CD4-positive, alpha-beta T cell treated with Interleukin-6 for 4 hours (primary cell): ENCODE results near the gene TMEM132C.
"Not testable (repeated sequence)": the region's sequence is repeated elsewhere in the genome, so short reads cannot be mapped to it uniquely, and the experiment has no call there.

Experiments used
- DNase-seq: peaks from one replicate; pipeline ENCODE4 v3.0.0-alpha.2; 2020; ENCODE audit warnings: mixed read lengths

TMEM132C gene

GRCh38 chr12:128571906-128572810, 305.2 kb downstream of the TMEM132C start:
- DNase-seq, result no peak

- DNase-seq, result no peak
Observed at GRCh38 chr12:128573907-128574306, 306.9 kb downstream of the TMEM132C start.

GRCh38 chr12:128578045-128578444, 311.1 kb downstream of the TMEM132C start:
- no peak for DNase-seq

- DNase-seq, result no peak
Observed at GRCh38 chr12:128581321-128581761, 314.4 kb downstream of the TMEM132C start.

- DNase-seq, result no peak
Observed at GRCh38 chr12:128583453-128583852, 316.5 kb downstream of the TMEM132C start.

GRCh38 chr12:128586451-128587029, 319.6 kb downstream of the TMEM132C start:
- no peak for DNase-seq

GRCh38 chr12:128587918-128588317, 320.9 kb downstream of the TMEM132C start:
- no peak for DNase-seq

GRCh38 chr12:128592220-128592744, 325.3 kb downstream of the TMEM132C start:
- no peak for DNase-seq

- no peak for DNase-seq
Observed at GRCh38 chr12:128594521-128594920, 327.6 kb downstream of the TMEM132C start.

GRCh38 chr12:128595609-128596008, 328.6 kb downstream of the TMEM132C start:
- no peak for DNase-seq

GRCh38 chr12:128600886-128601285, 333.9 kb downstream of the TMEM132C start:
- no peak for DNase-seq

GRCh38 chr12:128603573-128604115, 336.7 kb downstream of the TMEM132C start:
- no peak for DNase-seq

GRCh38 chr12:128604219-128604618, 337.2 kb downstream of the TMEM132C start:
- DNase-seq, result not testable (repeated sequence)

- DNase-seq, result no peak
Observed at GRCh38 chr12:128606051-128606450, 339.1 kb downstream of the TMEM132C start.

GRCh38 chr12:128606538-128606937, 339.6 kb downstream of the TMEM132C start:
- DNase-seq, result no peak

GRCh38 chr12:128606970-128607369, 340.0 kb downstream of the TMEM132C start:
- DNase-seq, result no peak

- no peak for DNase-seq
Observed at GRCh38 chr12:128607641-128608040, 340.7 kb downstream of the TMEM132C start.

GRCh38 chr12:128609861-128610260, 342.9 kb downstream of the TMEM132C start:
- DNase-seq, result no peak

- no peak for DNase-seq
Observed at GRCh38 chr12:128611736-128612135, 344.8 kb downstream of the TMEM132C start.

GRCh38 chr12:128612150-128612850, 345.3 kb downstream of the TMEM132C start:
- DNase-seq, result no peak

- DNase-seq, result no peak
Observed at GRCh38 chr12:128613837-128614590, 347.0 kb downstream of the TMEM132C start.

GRCh38 chr12:128617304-128617833, 350.4 kb downstream of the TMEM132C start:
- DNase-seq, result no peak
